Suprapubic skin (tissue), 4 donors: ENCODE measurements around the gene NOS1AP.

Experiments
- CTCF ChIP-seq, 2 donors: fragments of 200-600 bp in 1 of 2; fragments of 450-650 bp in 1 of 2; sonication (generic) in 1 of 2; IDR thresholded peaks; one replicate each; pipeline ENCODE4 v1.5.1; 2016 to 2019; ENCODE audit warnings: antibody characterized with exemption in 2 of 2, mild to moderate bottlenecking in 1 of 2, moderate library complexity in 1 of 2
- POLR2A ChIP-seq, 2 donors: fragments of 450-650 bp; IDR thresholded peaks; one replicate each; pipeline ENCODE4 v1.6.1; 2017; ENCODE audit warnings: antibody characterized with exemption in 2 of 2, mild to moderate bottlenecking in 2 of 2, moderate library complexity in 2 of 2
- POLR2AphosphoS5 ChIP-seq, 3 donors: sonication (generic); formaldehyde crosslinking; IDR thresholded peaks; one replicate each; pipeline ENCODE4 v1.6.1; 2017; ENCODE audit warnings: antibody characterized with exemption in 3 of 3

- TF ChIP-seq POLR2A (IDR thresholded peaks at IDR 0.05), result no peak
- TF ChIP-seq CTCF (IDR thresholded peaks at IDR 0.05), result no peak
- TF ChIP-seq POLR2AphosphoS5 (IDR thresholded peaks at IDR 0.05), result no peak
Observed at GRCh38 chr1:162398999-162399580, 329.6 kb downstream of the NOS1AP start.
